HG03469 (cell line): Measurements from ENCODE around the gene EMID1.
A peak's percentile ranks its signal among the peaks of the same experiment; 100 is the strongest.

Source experiments
- ATAC-seq: cut with Tn5 transposase; IDR thresholded peaks from one replicate; pipeline ENCODE4 v1.9.1; 2021; ENCODE audit warnings: mild to moderate bottlenecking, moderate library complexity, moderate number of reproducible peaks; ENCODE audit not compliant: unreplicated experiment

Gene EMID1

GRCh38 chr22:29194184-29194583, 11.5 kb upstream of the EMID1 start:
- no peak for ATAC-seq

- ATAC-seq: no peak
These were observed 10.4 kb upstream of the EMID1 start for GRCh38 chr22:29195118-29195963.

- ATAC-seq: no peak
These were observed 9.6 kb upstream of the EMID1 start for GRCh38 chr22:29195964-29196666.

- no peak for ATAC-seq
These were observed 8.6 kb upstream of the EMID1 start for GRCh38 chr22:29197096-29197495.

GRCh38 chr22:29198240-29198639, 7.5 kb upstream of the EMID1 start:
- no peak for ATAC-seq

GRCh38 chr22:29199702-29200400, 5.8 kb upstream of the EMID1 start:
- ATAC-seq: no peak

GRCh38 chr22:29200901-29201300, 4.8 kb upstream of the EMID1 start:
- ATAC-seq: no peak

- ATAC-seq: no peak
These were observed 3.9 kb upstream of the EMID1 start for GRCh38 chr22:29201782-29202181.

GRCh38 chr22:29202212-29203192, 3.2 kb upstream of the EMID1 start:
- peak; percentile 34 for ATAC-seq

GRCh38 chr22:29203488-29204454, 1.9 kb upstream of the EMID1 start:
- no peak for ATAC-seq

- ATAC-seq: no peak
These were observed 1.1 kb upstream of the EMID1 start for GRCh38 chr22:29204455-29205183.

- no peak for ATAC-seq
These were observed 473 bp upstream of the EMID1 start for GRCh38 chr22:29205252-29205593.

GRCh38 chr22:29206372-29207242, 911 bp downstream of the EMID1 start:
- no peak for ATAC-seq

- ATAC-seq: no peak
These were observed 1.5 kb downstream of the EMID1 start for GRCh38 chr22:29207243-29207550.

GRCh38 chr22:29207562-29208501, 2.1 kb downstream of the EMID1 start:
- ATAC-seq: no peak

GRCh38 chr22:29208502-29208862, 2.8 kb downstream of the EMID1 start:
- no peak for ATAC-seq
